Adrenal gland (tissue), 12 donors: ENCODE results near the gene SVBP. TPM values are rescaled to one million over a fixed set of nuclear protein-coding genes. Genes with fewer than 3 reads are reported as not detected.

ENCODE experiments used
- DNase-seq, 7 donors: peaks; one replicate each; pipeline ENCODE4 v3.0.0-alpha.2; 2019 to 2020
- H3K27ac ChIP-seq, 5 donors: fragments of 200-600 bp; sonication (generic) in 4 of 5; 1 replicate in 3 of 5; 2 replicates in 2 of 5; pipeline versions ENCODE4 v1.5.1 to v1.8.0; 2016 to 2020; ENCODE audit warnings: mild to moderate bottlenecking in 1 of 5
- H3K27me3 ChIP-seq: fragments of 200-600 bp; 2 replicates; pipeline ENCODE4 v1.8.0; 2021
- H3K36me3 ChIP-seq, 2 donors: fragments of 200-600 bp; replicated peaks in 1 of 2; 1 replicate in 1 of 2; 2 replicates in 1 of 2; pipeline versions ENCODE4 v1.5.1 to v1.8.0; 2018 to 2022
- H3K4me1 ChIP-seq, 2 donors: fragments of 200-600 bp; replicated peaks in 1 of 2; 1 replicate in 1 of 2; 2 replicates in 1 of 2; pipeline versions ENCODE4 v1.5.1 to v1.8.0; 2018 to 2021
- H3K4me3 ChIP-seq, 4 donors: fragments of 200-600 bp; sonication (generic) in 3 of 4; one replicate each; pipeline ENCODE4 v1.5.1; 2016 to 2018
- H3K9me3 ChIP-seq, 3 donors: fragments of 200-600 bp; sonication (generic) in 1 of 3; replicated peaks in 1 of 3; 1 replicate in 2 of 3; 2 replicates in 1 of 3; pipeline versions ENCODE4 v1.5.1 to v1.8.0; 2016 to 2021
- POLR2A ChIP-seq, 2 donors: fragments of 450-650 bp; IDR thresholded peaks; one replicate each; pipeline ENCODE4 v1.6.1; 2017; ENCODE audit warnings: antibody characterized with exemption in 2 of 2, mild to moderate bottlenecking in 2 of 2, moderate library complexity in 1 of 2
- WGBS, 4 donors: extraction: QIAGEN DNeasy Blood & Tissue Kit in 2 of 4; methylation state at CpG; one replicate each; pipeline versions ENCODE4 v1.1.5 to v1.1.7; 2013 to 2017; 5-methylcytosine and 5-hydroxymethylcytosine counted together
- intact Hi-C, 2 donors: fragments of 100-400 bp; cut with DNase I; formaldehyde crosslinking; loops; one replicate each; pipeline versions ENCODE4 v1.14.1 to v1.15.0; 2022 to 2023
- polyA plus RNA-seq, 3 donors: library from polyadenylated mRNA; stranded (reverse); fragments of 200-250 nt in 2 of 3; fragments of 350-450 nt in 1 of 3; fragmentation: Illumina TruSeq in 1 of 3; extraction: RNeasy Lipid Tissue Mini Kit (QIAGEN cat#74804) in 1 of 3; gene quantifications; one replicate each; pipeline ENCODE4 v1.2.3, GENCODE V29; 2013 to 2014
- total RNA-seq, 9 donors: library from RNA; depleted of rRNA in 4 of 9; stranded (reverse); fragments of >200 nt in 4 of 9; fragments of 120-200 nt in 1 of 9; fragmentation: NEBNext Ultra II Directional in 1 of 9; extraction: Animal tissue kit (Norgen Biotek cat#: 25700) in 1 of 9; gene quantifications; one replicate each; pipeline versions ENCODE4 v1.1.0 to v1.2.4, GENCODE V29; 2013 to 2023
- TF ChIP-seq, protein P1 (sequence below), 6 experiments: fragments of 450-650 bp in 4 of 6; fragments of 200-600 bp in 2 of 6; sonication (generic) in 1 of 6; IDR thresholded peaks; 1 replicate in 5 of 6; 2 replicates in 1 of 6; pipeline versions ENCODE4 v1.5.1 to v1.8.0; 2016 to 2021; ENCODE audit warnings: antibody characterized with exemption in 6 of 6, mild to moderate bottlenecking in 2 of 6, moderate library complexity in 1 of 6
- donor health status: healthy with polysubstance abuse.
- donor health status: Bipolar disorder and iron deficiency.
- donor health status: DM: yes; HTN: yes; CAD: no.
- donor health status: DM: no; HTN: no; CAD: no.
- donor health status: DM: no; HTN: no; CAD: no.
- donor health status: DM: yes; HTN: yes; CAD: no.

Gene SVBP
- total and polyA plus RNA-seq, 12 donors = 4.5 to 41.3 (median 17.2) TPM

DNA sequence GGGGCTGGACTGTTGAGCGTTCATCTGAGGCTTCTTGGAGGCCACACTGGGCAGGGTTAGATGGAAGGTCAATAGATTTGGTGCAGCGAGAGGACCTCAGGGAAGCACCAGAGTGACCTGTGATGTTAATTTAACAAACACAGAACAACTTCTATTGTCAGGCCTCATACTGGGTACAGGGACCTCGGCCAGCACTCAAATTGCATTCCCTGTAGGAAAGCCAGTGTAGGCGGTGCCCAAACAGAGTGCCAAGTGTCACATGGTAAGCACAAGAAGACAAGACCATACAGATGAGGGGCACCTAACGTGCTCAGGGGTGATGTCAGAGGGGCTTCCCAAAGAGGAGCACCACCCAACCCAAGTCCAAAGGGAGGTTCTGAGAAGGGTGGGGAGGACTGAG is 31.1 kb downstream of the SVBP start:
- no peak for DNase-seq
- intact Hi-C loops = no loop called here
- no peak for TF ChIP-seq POLR2A (IDR thresholded peaks at IDR 0.05)
- Histone ChIP-seq H3K36me3 (no peaks in the 10 kb centered on the region), H3K27ac (no peak overlapping the region), H3K27me3 (no peaks in the 10 kb centered on the region), H3K4me1 (peaks cover 0 to 10% of the 10 kb centered on the region in 2 donors), H3K4me3 (no peak overlapping the region), H3K9me3 (no peaks in the 10 kb centered on the region)
- WGBS, 4 donors = 93 to 96% (median 94%) methylated on average over 5 of the region's 5 CpGs

- intact Hi-C loops = no loop called here
- 5 to 9% (median 7%) methylated on average over 16 to 54 of the region's 54 CpGs for WGBS, 4 donors
Measured at GRCh38 chr1:42784946-42785693, 32.1 kb downstream of the SVBP start, which contains the start of gene TMEM269. Gene TMEM269 (plus strand): TSS chr1:42784991. CDS start chr1:42789894, 4,903 bp downstream.

DNA sequence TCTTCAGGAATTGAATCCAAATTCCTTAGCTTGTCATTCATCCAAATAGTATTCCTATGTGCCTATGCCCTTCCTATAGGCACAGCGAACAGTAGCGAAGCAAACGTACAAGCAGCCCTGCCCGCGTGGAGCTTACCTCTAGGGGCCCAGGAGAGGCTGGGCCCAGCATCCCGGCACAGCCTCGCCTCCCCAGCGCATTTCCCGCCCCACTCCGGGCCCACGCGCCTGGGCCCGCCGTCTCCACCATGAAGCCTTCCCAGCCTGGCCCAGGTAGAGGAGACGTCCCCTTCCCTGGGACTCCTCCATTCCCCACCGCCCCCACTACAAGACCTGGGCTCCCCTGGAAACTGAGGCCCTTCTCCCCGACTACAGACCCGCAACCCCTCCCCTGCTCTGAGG is 32.7 kb downstream of the SVBP start:
- Histone ChIP-seq H3K9me3 (no peaks in the 10 kb centered on the region), H3K4me1 (peaks cover 0 to 10% of the 10 kb centered on the region in 2 donors), H3K27ac (no peak overlapping the region), H3K27me3 (no peaks in the 10 kb centered on the region), H3K36me3 (no peaks in the 10 kb centered on the region), H3K4me3 (no peak overlapping the region)
- no peak for DNase-seq
- intact Hi-C loops = no loop called here
- 80 to 90% (median 84%) methylated on average over 15 to 18 of the region's 18 CpGs for WGBS, 4 donors
- no peak for TF ChIP-seq POLR2A (IDR thresholded peaks at IDR 0.05)
- TF ChIP-seq, protein P1, sequence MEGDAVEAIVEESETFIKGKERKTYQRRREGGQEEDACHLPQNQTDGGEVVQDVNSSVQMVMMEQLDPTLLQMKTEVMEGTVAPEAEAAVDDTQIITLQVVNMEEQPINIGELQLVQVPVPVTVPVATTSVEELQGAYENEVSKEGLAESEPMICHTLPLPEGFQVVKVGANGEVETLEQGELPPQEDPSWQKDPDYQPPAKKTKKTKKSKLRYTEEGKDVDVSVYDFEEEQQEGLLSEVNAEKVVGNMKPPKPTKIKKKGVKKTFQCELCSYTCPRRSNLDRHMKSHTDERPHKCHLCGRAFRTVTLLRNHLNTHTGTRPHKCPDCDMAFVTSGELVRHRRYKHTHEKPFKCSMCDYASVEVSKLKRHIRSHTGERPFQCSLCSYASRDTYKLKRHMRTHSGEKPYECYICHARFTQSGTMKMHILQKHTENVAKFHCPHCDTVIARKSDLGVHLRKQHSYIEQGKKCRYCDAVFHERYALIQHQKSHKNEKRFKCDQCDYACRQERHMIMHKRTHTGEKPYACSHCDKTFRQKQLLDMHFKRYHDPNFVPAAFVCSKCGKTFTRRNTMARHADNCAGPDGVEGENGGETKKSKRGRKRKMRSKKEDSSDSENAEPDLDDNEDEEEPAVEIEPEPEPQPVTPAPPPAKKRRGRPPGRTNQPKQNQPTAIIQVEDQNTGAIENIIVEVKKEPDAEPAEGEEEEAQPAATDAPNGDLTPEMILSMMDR (IDR thresholded peaks at IDR 0.05) = no peak

More at GRCh38 chr1:42784946-42785693, 32.1 kb downstream of the SVBP start, which contains the start of gene TMEM269:
- H3K4me1 ChIP-seq = peaks cover 0 to 10% of the 10 kb centered on the region in 2 donors
- H3K36me3 ChIP-seq = no peaks in the 10 kb centered on the region
- DNase-seq = peak in 6 of 7 donors; percentile 18 to 62 (median 32)
- no peaks in the 10 kb centered on the region for H3K9me3 ChIP-seq
- no peak within 1 kb of the TSS for H3K27ac ChIP-seq
- TF ChIP-seq, protein P1 (IDR thresholded peaks at IDR 0.05) = no peak
- no peak for TF ChIP-seq POLR2A (IDR thresholded peaks at IDR 0.05)
- H3K27me3 ChIP-seq = no peaks in the 10 kb centered on the region
- H3K4me3 ChIP-seq = peak within 1 kb of the TSS in 1 of 4 donors; percentile 53

DNA sequence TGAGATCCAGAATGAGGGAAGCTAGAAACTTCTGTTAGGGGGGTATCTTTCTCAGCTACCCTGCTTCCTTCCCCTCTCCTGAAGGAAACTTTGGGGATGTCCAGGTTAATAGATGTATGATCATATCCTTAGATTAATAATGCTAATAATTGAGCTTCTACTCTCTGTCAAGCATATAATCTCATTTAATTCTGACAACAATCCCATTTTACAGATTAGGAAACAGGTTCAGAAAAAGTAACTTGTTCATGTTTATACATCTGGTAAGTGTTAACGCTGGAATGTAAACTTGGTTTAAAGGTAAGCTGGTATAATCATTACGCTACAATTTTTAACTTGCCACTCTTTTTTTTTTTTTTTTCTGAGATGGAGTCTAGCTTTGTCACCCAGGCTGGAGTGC is 34.1 kb downstream of the SVBP start:
- H3K4me1 ChIP-seq = peaks cover 0 to 10% of the 10 kb centered on the region in 2 donors
- H3K9me3 ChIP-seq = no peaks in the 10 kb centered on the region
- no peak for DNase-seq
- intact Hi-C loops = no loop called here
- TF ChIP-seq POLR2A (IDR thresholded peaks at IDR 0.05) = no peak
- no peaks in the 10 kb centered on the region for H3K27me3 ChIP-seq
- H3K36me3 ChIP-seq = no peaks in the 10 kb centered on the region
- H3K4me3 ChIP-seq = no peak overlapping the region
- WGBS, 4 donors = 97 to 100% (median 100%) methylated on average over 2 of the region's 2 CpGs
- H3K27ac ChIP-seq = no peak overlapping the region

DNA sequence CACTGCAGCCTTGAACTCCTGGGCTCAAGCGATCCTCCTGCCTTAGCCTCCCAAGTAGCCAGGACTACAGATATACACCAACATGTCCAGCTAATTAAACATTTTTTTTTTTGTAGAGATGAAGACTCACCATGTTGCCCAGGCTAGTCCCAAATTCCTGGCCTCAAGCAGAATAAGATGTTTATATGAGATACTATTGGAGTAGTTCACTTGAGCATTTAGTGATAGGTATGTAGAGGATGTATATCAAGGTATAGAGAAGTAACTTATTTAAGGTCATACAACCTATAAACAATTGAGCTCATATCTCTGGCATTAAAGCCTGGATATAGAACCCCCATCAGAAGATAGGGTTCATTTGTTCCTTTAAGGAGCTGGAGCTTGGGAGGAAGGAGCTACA is 37.0 kb downstream of the SVBP start:
- Histone ChIP-seq H3K9me3 (no peaks in the 10 kb centered on the region), H3K27me3 (no peaks in the 10 kb centered on the region), H3K4me1 (peaks cover 0 to 6% of the 10 kb centered on the region in 2 donors), H3K36me3 (peaks cover 0 to 19% of the 10 kb centered on the region in 2 donors), H3K27ac (no peak overlapping the region), H3K4me3 (no peak overlapping the region)
- 88 to 100% (median 96%) methylated on average over 1 of the region's 1 CpG for WGBS, 4 donors
- intact Hi-C loops = no loop called here
- no peak for TF ChIP-seq POLR2A (IDR thresholded peaks at IDR 0.05)
- TF ChIP-seq, protein P1 (IDR thresholded peaks at IDR 0.05) = no peak
- no peak for DNase-seq
